ENCODE results near the gene KIF3A.

Gene KIF3A

DNA sequence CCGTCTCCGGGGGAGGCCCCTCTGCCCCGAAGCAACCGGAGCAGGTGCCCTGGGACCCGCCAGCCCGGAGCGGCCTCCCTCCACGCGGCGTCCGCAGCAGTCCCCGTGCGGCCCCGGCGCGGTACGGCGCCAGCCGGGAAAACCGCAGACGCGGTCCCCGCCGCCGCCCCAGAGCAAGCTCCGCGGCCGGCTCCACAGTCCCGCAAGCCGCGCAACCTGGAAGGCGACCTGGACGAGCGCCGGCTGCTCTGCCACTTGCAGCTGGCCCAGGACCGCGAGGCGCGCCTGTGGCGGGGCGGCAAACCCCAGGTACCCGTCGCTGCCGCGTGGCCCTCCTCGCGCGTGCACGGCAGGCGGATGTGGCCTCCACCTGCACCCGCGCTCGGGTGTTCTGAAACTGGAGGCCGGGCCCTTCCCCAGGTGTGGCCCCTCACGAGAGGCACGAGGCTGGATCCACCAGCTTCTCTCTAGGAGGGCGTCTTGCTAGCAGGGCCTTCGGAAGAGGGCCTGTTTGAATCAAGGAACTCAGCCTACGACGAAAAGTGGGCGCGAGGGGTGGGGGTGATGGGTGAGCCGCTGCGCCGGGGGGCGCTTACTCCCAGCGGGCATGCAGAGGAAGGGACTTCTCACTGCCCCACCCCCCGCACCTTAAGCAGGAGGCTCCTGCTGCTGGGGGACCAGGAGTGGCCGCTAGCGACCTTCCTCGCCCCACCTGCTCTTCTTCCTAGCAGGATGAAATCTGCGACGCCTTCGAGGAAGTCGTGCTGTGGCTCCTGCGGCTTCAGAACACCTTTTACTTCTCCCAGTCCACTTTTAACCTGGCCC lies 10.5 kb upstream of the KIF3A start:
- TF ChIP-seq, protein P1, sequence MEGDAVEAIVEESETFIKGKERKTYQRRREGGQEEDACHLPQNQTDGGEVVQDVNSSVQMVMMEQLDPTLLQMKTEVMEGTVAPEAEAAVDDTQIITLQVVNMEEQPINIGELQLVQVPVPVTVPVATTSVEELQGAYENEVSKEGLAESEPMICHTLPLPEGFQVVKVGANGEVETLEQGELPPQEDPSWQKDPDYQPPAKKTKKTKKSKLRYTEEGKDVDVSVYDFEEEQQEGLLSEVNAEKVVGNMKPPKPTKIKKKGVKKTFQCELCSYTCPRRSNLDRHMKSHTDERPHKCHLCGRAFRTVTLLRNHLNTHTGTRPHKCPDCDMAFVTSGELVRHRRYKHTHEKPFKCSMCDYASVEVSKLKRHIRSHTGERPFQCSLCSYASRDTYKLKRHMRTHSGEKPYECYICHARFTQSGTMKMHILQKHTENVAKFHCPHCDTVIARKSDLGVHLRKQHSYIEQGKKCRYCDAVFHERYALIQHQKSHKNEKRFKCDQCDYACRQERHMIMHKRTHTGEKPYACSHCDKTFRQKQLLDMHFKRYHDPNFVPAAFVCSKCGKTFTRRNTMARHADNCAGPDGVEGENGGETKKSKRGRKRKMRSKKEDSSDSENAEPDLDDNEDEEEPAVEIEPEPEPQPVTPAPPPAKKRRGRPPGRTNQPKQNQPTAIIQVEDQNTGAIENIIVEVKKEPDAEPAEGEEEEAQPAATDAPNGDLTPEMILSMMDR (IDR thresholded peaks at IDR 0.05; ENCODE audit: low read depth, low read length): no peak
- DNase-seq (ENCODE audit: extremely low read depth, low read depth): no peak

DNA sequence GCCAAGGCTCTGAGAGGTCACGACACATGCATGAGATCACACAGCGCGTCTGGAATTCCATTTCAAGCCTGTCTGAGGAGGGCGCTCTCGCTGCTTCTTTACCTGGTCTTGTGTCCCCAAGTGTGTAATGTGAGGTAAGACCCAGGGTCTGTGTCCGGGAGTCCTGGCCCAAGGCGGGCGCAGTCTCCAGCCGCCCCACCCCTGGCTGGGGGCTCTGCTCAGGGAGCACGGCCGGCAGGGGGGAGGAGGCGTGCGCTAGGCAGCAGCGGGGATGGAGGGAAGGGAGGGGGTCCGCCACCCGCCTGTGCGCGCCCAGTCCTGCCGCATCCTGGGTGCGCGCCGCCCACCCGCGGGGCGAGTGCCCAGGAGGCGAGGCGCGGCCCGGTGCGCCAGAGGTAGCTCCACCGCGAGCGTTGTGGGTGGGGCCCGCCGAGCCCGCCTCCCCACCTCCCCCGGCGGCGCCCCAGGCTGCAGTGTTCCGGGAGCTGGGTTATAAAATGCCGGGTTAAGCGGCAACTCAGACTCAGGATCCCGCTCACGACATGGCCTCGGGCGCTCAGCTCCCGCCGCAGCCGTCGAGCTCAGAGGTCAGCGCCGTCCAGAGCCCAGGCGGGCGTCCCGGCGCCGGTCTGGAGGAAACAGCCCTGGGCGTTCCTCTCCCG lies 9.7 kb upstream of the KIF3A start, which contains the start of gene CCNI2:
Gene CCNI2 (plus strand): TSS at position 473 of the 662 bp plus-strand sequence. CDS start 70 bp downstream, at position 543.
- TF ChIP-seq, protein P1 (IDR thresholded peaks at IDR 0.05; ENCODE audit: low read depth, low read length): peak; percentile 12; the same call in 1 of the 2 replicates
- DNase-seq (ENCODE audit: extremely low read depth, low read depth): no peak

DNA sequence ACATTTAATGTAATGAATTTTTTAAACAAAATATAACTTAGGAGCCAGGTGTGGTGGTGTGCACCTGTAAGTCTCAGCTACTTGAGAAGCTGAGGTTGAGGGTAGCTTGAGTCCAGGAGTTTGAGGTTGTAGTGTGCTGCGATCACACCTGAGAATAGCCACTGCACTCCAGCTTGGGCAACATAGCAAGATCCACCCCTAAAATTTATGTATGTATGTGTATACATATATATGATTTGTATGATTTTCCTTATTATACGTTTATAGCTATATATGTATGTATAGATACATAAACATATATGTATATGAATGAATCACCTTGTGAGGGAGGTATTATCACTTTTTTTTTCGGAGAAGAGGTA lies 9.2 kb upstream of the KIF3A start:
- TF ChIP-seq, protein P1 (IDR thresholded peaks at IDR 0.05; ENCODE audit: low read depth, low read length): no peak
- DNase-seq (ENCODE audit: extremely low read depth, low read depth): no peak

DNA sequence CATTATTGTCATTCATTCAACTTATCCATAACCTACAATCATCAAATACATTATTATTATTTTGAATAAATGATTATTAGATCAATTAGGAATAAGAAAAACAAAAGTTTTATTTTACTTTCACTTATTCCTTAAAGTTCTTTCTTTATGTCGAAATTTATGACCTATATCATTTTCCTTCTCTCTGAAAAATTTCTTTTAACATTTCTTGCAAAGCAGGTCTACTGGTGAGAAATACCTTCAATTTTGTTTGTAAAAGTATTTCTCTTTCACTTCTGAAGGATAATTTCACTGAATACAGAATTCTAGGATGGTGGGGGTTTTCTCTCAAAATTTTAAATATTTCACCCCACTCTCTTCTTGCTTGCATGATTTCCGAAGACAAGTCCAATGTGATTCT lies 7.3 kb upstream of the KIF3A start:
- TF ChIP-seq, protein P1 (IDR thresholded peaks at IDR 0.05; ENCODE audit: low read depth, low read length): no peak
- DNase-seq (ENCODE audit: extremely low read depth, low read depth): no peak

DNA sequence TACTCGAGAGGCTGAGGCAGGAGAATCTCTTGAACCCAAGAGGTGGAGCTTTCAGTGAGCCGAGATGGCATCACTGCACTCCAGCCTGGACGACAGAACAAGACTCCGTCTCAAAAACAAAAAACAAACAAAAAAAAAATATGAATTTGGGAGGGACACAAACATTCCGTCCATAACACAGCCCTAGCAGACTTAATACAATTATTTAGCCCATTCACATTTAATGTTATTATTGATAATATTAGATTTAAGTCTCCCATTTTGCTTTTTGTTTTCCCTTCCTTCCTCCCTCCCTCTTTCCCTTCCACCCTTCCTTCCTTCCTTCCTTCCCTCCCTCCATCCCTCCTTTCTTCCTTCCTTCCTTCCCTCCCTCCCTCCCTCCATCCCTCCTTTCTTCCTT lies 5.3 kb upstream of the KIF3A start:
- no peak for DNase-seq (ENCODE audit: extremely low read depth, low read depth)
- TF ChIP-seq, protein P1 (IDR thresholded peaks at IDR 0.05; ENCODE audit: low read depth, low read length): no peak

DNA sequence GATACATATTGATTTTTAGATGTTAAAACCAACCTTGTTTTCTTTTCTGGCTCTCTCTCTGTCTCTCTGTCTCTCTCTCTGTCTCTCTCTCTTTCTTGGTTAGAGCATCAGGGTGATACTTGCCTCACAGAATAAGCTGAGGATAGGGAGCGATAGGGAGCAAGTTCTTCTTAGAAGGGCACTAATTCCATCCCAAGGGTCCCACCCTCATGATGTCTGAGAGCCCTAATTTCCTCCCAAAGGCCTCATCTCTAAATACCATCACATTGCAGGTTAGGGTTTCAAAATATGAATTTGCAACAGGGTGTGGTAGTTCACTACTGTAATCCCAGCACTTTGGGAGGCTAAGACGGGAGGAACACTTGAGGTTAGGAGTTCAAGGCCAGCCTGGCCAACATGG lies 4.8 kb upstream of the KIF3A start:
- no peak for DNase-seq (ENCODE audit: extremely low read depth, low read depth)
- TF ChIP-seq, protein P1 (IDR thresholded peaks at IDR 0.05; ENCODE audit: low read depth, low read length): no peak

DNA sequence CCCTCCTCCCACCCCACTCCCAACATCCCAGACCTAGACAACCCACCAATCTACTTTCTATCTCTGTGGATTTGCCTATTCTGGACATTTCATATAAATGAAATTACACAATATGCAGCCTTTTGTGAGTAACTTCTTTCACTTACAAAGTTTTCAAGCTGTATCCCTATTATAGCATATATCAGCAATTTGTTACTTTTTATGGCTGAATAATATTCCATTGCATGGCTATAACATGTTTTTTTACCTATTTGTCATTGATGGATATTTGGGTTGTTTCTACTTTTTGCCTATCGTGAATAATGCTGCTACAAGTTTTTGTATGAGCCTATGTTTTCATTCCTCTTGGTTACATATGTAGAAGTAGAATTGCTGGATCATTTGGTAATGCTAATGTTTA lies 1.9 kb upstream of the KIF3A start:
- TF ChIP-seq, protein P1 (IDR thresholded peaks at IDR 0.05; ENCODE audit: low read depth, low read length): no peak
- DNase-seq (ENCODE audit: extremely low read depth, low read depth): no peak

All from AG09319 (cell line).